Fibroblast of lung (primary cell): Measurements from ENCODE around the gene PLD1. TPM values are rescaled to one million over a fixed set of nuclear protein-coding genes. Genes with fewer than 3 reads are reported as not detected.

ENCODE experiments used
- DNase-seq, 2 donors: peaks; one replicate each; pipeline versions ENCODE4 v3.0.0 to v3.0.0-alpha.2; 2010; ENCODE audit warnings: low read depth in 2 of 2
- H2AFZ ChIP-seq: 2 replicates; pipeline ENCODE4 v1.5.1; 2012; ENCODE audit warnings: low read length, control low read depth, inconsistent platforms
- H3K27ac ChIP-seq: 2 replicates; pipeline ENCODE4 v1.5.1; 2011; ENCODE audit warnings: low read length, control low read depth; ENCODE audit not compliant: insufficient read depth
- H3K27me3 ChIP-seq: 2 replicates; pipeline ENCODE4 v1.5.1; 2011; ENCODE audit warnings: mild to moderate bottlenecking, low read length; ENCODE audit not compliant: control insufficient read depth, insufficient read depth
- H3K36me3 ChIP-seq: 2 replicates; pipeline ENCODE4 v1.5.1; 2011; ENCODE audit warnings: low read length; ENCODE audit not compliant: control insufficient read depth, insufficient read depth
- H3K4me1 ChIP-seq: 2 replicates; pipeline ENCODE4 v1.5.1; 2011; ENCODE audit warnings: low read length; ENCODE audit not compliant: control insufficient read depth, insufficient read depth; ENCODE audit errors: extremely low read depth
- H3K4me2 ChIP-seq: 2 replicates; pipeline ENCODE4 v1.5.1; 2011; ENCODE audit warnings: low read length, control low read depth; ENCODE audit not compliant: insufficient read depth; ENCODE audit errors: extremely low read depth
- H3K4me3 ChIP-seq, 4 experiments: fragments of 200-600 bp in 1 of 4; sonication (generic) in 1 of 4; replicated peaks in 1 of 4; 2 replicates each; pipeline ENCODE4 v1.5.1; 2011 to 2016; ENCODE audit warnings: low read length in 4 of 4, low read depth in 3 of 4, mild to moderate bottlenecking in 3 of 4, control low read depth in 2 of 4, inconsistent platforms in 1 of 4, mixed read lengths in 1 of 4; ENCODE audit not compliant: insufficient read depth in 1 of 4; ENCODE audit errors: control extremely low read depth in 1 of 4
- H3K79me2 ChIP-seq: 2 replicates; pipeline ENCODE4 v1.5.1; 2012; ENCODE audit warnings: mild to moderate bottlenecking, low read length, inconsistent platforms; ENCODE audit not compliant: control insufficient read depth, insufficient read depth
- H3K9ac ChIP-seq: 2 replicates; pipeline ENCODE4 v1.5.1; 2011; ENCODE audit warnings: mild to moderate bottlenecking, low read length, control low read depth; ENCODE audit not compliant: insufficient read depth
- H3K9me3 ChIP-seq: 2 replicates; pipeline ENCODE4 v1.5.1; 2012; ENCODE audit warnings: low read depth, low read length; ENCODE audit not compliant: control insufficient read depth, insufficient read depth
- H4K20me1 ChIP-seq: 2 replicates; pipeline ENCODE4 v1.5.1; 2011; ENCODE audit warnings: low read length; ENCODE audit not compliant: control insufficient read depth, insufficient read depth; ENCODE audit errors: extremely low read depth
- CTCF ChIP-seq, 2 donors: IDR thresholded peaks in 1 of 2; conservative IDR thresholded peaks in 1 of 2; 1 replicate in 1 of 2; 2 replicates in 1 of 2; pipeline ENCODE4 v1.5.1; 2011 to 2012; ENCODE audit warnings: low read length in 2 of 2, control low read depth in 1 of 2, inconsistent platforms in 1 of 2, low read depth in 1 of 2, mild to moderate bottlenecking in 1 of 2
- EZH2 ChIP-seq: IDR thresholded peaks from 2 replicates; pipeline ENCODE4 v1.5.1; 2012; ENCODE audit warnings: low read length, control low read depth, mild to moderate bottlenecking; ENCODE audit errors: missing control alignments
- polyA plus RNA-seq, 2 donors: library from polyadenylated mRNA; depleted of rRNA in 1 of 2; stranded (reverse) in 1 of 2; unstranded in 1 of 2; fragments of >200 nt; gene quantifications; 2 replicates each; pipeline ENCODE4 v1.2.1, GENCODE V29; 2011 to 2012; ENCODE audit warnings: missing spikeins in 1 of 2
- total RNA-seq: library from RNA; depleted of rRNA; stranded (reverse); fragments of >200 nt; gene quantifications from 2 replicates; pipeline ENCODE4 v1.2.1, GENCODE V29; 2014

The PLD1 gene
- total and polyA plus RNA-seq, 2 donors (not counting 1 experiment from before 2014, with no cell fraction given), result 10.8 to 18.8 TPM

- no peak overlapping the region for H3K9ac ChIP-seq
- H3K4me2 ChIP-seq, result no peak overlapping the region
- H3K4me1 ChIP-seq, result no peaks in the 10 kb centered on the region
- TF ChIP-seq EZH2, result no peak
- TF ChIP-seq CTCF (conservative IDR thresholded peaks at IDR 0.05 in 1 of 2, IDR thresholded peaks at IDR 0.05 in 1 of 2; ENCODE audit: low read depth in 1 of 2, low read length in 2 of 2), result no peak
- no peaks in the 10 kb centered on the region for H3K9me3 ChIP-seq
- no peaks in the 10 kb centered on the region for H4K20me1 ChIP-seq
- no peaks in the 10 kb centered on the region for H3K27me3 ChIP-seq
- H3K27ac ChIP-seq, result no peak overlapping the region
- no peaks in the 10 kb centered on the region for H3K36me3 ChIP-seq
- H3K79me2 ChIP-seq, result no peaks in the 10 kb centered on the region
- no peak overlapping the region for H3K4me3 ChIP-seq
- DNase-seq, result no peak
- H2AFZ ChIP-seq, result no peak overlapping the region
Measured at GRCh38 chr3:171622126-171622525, 188.2 kb downstream of the PLD1 start.

GRCh38 chr3:171620825-171621434, 189.4 kb downstream of the PLD1 start:
- DNase-seq, result peak in 1 of 2 donors; percentile 75
- Histone ChIP-seq H3K36me3 (no peaks in the 10 kb centered on the region), H3K79me2 (no peaks in the 10 kb centered on the region), H3K4me2 (no peak overlapping the region), H3K27me3 (no peaks in the 10 kb centered on the region), H3K27ac (no peak overlapping the region), H3K9me3 (no peaks in the 10 kb centered on the region), H2AFZ (no peak overlapping the region), H3K9ac (no peak overlapping the region), H3K4me1 (no peaks in the 10 kb centered on the region), H4K20me1 (no peaks in the 10 kb centered on the region), H3K4me3 (no peak overlapping the region)
- TF ChIP-seq CTCF (conservative IDR thresholded peaks at IDR 0.05 in 1 of 2, IDR thresholded peaks at IDR 0.05 in 1 of 2; ENCODE audit: low read depth in 1 of 2, low read length in 2 of 2) (no peak), EZH2 (no peak)

- H3K36me3 ChIP-seq, result no peaks in the 10 kb centered on the region
- TF ChIP-seq EZH2 (no peak), CTCF (conservative IDR thresholded peaks at IDR 0.05 in 1 of 2, IDR thresholded peaks at IDR 0.05 in 1 of 2; ENCODE audit: low read depth in 1 of 2, low read length in 2 of 2) (no peak)
- H3K27me3 ChIP-seq, result no peaks in the 10 kb centered on the region
- no peaks in the 10 kb centered on the region for H3K79me2 ChIP-seq
- DNase-seq, result no peak
- no peaks in the 10 kb centered on the region for H3K9me3 ChIP-seq
- no peak overlapping the region for H3K9ac ChIP-seq
- H4K20me1 ChIP-seq, result no peaks in the 10 kb centered on the region
- H3K4me3 ChIP-seq, result no peak overlapping the region
- no peak overlapping the region for H3K4me2 ChIP-seq
- H3K27ac ChIP-seq, result no peak overlapping the region
- H2AFZ ChIP-seq, result no peak overlapping the region
- no peaks in the 10 kb centered on the region for H3K4me1 ChIP-seq
Measured at GRCh38 chr3:171616798-171617197, 193.5 kb downstream of the PLD1 start.
